Peyer's patch (tissue), 4 donors: ENCODE results near the gene LILRA5.

Experiments
- POLR2A ChIP-seq, 2 donors: fragments of 450-650 bp; IDR thresholded peaks; one replicate each; pipeline ENCODE4 v1.5.1; 2017; ENCODE audit warnings: antibody characterized with exemption in 2 of 2, mild to moderate bottlenecking in 2 of 2, moderate library complexity in 2 of 2
- TF ChIP-seq, protein P1 (sequence below), 6 experiments: fragments of 450-650 bp in 4 of 6; fragments of 200-600 bp in 2 of 6; sonication (generic) in 1 of 6; IDR thresholded peaks; one replicate each; pipeline ENCODE4 v1.5.1; 2017 to 2019; ENCODE audit warnings: antibody characterized with exemption in 6 of 6, mild to moderate bottlenecking in 3 of 6, moderate library complexity in 1 of 6

GRCh38 chr19:54315956-54316355 is 3.0 kb upstream of the LILRA5 start:
- no peak for TF ChIP-seq POLR2A (IDR thresholded peaks at IDR 0.05)
- TF ChIP-seq, protein P1, sequence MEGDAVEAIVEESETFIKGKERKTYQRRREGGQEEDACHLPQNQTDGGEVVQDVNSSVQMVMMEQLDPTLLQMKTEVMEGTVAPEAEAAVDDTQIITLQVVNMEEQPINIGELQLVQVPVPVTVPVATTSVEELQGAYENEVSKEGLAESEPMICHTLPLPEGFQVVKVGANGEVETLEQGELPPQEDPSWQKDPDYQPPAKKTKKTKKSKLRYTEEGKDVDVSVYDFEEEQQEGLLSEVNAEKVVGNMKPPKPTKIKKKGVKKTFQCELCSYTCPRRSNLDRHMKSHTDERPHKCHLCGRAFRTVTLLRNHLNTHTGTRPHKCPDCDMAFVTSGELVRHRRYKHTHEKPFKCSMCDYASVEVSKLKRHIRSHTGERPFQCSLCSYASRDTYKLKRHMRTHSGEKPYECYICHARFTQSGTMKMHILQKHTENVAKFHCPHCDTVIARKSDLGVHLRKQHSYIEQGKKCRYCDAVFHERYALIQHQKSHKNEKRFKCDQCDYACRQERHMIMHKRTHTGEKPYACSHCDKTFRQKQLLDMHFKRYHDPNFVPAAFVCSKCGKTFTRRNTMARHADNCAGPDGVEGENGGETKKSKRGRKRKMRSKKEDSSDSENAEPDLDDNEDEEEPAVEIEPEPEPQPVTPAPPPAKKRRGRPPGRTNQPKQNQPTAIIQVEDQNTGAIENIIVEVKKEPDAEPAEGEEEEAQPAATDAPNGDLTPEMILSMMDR (IDR thresholded peaks at IDR 0.05) = no peak
